HepG2 (cell line): Measurements from ENCODE around the gene ASTN2. TPM values are rescaled to one million over a fixed set of nuclear protein-coding genes. Genes with fewer than 3 reads are reported as not detected.

Source experiments
- ATAC-seq: fragments of 200-7000 bp; cut with Tn5 transposase; 3 replicates; pipeline ENCODE4 v1.9.1; 2020; ENCODE audit warnings: mild to moderate bottlenecking, moderate library complexity
- BruUV-seq: library from RNA; stranded (reverse); fragments of 400-500 nt; replicated peaks from 2 replicates; lab custom pipeline; 2021; lab: Mats Ljungman, UMichigan
- CTCF ChIA-PET: fragments of 300-600 bp; formaldehyde crosslinking; extraction: SDS; loops from one replicate; lab custom pipeline; 2021; ENCODE audit warnings: low total read pairs, inconsistent platforms, low intra/inter-chr PET ratio; lab: Yijun Ruan, JAX
- POLR2A ChIA-PET: fragments of 350-600 bp; sonication (Branson Sonifier 250); formaldehyde crosslinking; loops from one replicate; lab custom pipeline; 2020; ENCODE audit warnings: antibody characterized with exemption, inconsistent platforms; lab: Yijun Ruan, JAX
- DNase-seq: peaks from one replicate; pipeline ENCODE4 v3.0.0-alpha.2; 2015; ENCODE audit warnings: low spot score
- FAIRE-seq: peaks from 3 replicates; lab custom pipeline; 2011; peaks lifted over from hg19 to GRCh38; lab: Jason Lieb, UNC
- H2AFZ ChIP-seq: one replicate; pipeline ENCODE4 v1.6.1; 2011; ENCODE audit warnings: low read length, inconsistent platforms
- H3K27ac ChIP-seq: fragments of 300-600 bp; 3 replicates; pipeline ENCODE4 v1.8.0; 2011; ENCODE audit warnings: mixed run types, mild to moderate bottlenecking, mixed read lengths, low read length, inconsistent platforms; ENCODE audit not compliant: insufficient read depth; ENCODE audit errors: extremely low read length
- H3K27me3 ChIP-seq, 2 experiments: fragments of 200-600 bp in 1 of 2; 2 replicates in 1 of 2; 3 replicates in 1 of 2; pipeline versions ENCODE4 v1.6.0 to v1.8.0; 2011; ENCODE audit warnings: low read length in 2 of 2, mild to moderate bottlenecking in 2 of 2, moderate library complexity in 2 of 2, inconsistent platforms in 1 of 2; ENCODE audit not compliant: insufficient read depth in 2 of 2, control insufficient read depth in 1 of 2
- H3K36me3 ChIP-seq, 2 experiments: fragments of 200-600 bp in 1 of 2; replicated peaks in 1 of 2; 2 replicates in 1 of 2; 3 replicates in 1 of 2; pipeline versions ENCODE4 v1.5.1 to v1.8.0; 2011; ENCODE audit warnings: low read length in 2 of 2, inconsistent platforms in 1 of 2; ENCODE audit not compliant: insufficient read depth in 2 of 2, control insufficient read depth in 1 of 2
- H3K4me1 ChIP-seq: 2 replicates; pipeline ENCODE4 v1.5.1; 2012; ENCODE audit warnings: low read length, inconsistent platforms; ENCODE audit not compliant: insufficient read depth
- H3K4me2 ChIP-seq: 2 replicates; pipeline ENCODE4 v1.6.0; 2011; ENCODE audit warnings: low read depth, low read length, inconsistent platforms
- H3K4me3 ChIP-seq, 3 experiments: fragments of 200-600 bp in 1 of 3; sonication (generic), shearing (Covaris generic) in 1 of 3; replicated peaks in 1 of 3; 2 replicates each; pipeline ENCODE4 v1.5.1; 2011 to 2016; ENCODE audit warnings: low read length in 3 of 3, inconsistent platforms in 2 of 3, low read depth in 2 of 3, mild to moderate bottlenecking in 2 of 3, control low read depth in 1 of 3, mixed read lengths in 1 of 3; ENCODE audit not compliant: insufficient read depth in 1 of 3
- H3K79me2 ChIP-seq: one replicate; pipeline ENCODE4 v1.6.1; 2011; ENCODE audit warnings: low read length, inconsistent platforms; ENCODE audit not compliant: insufficient read depth
- H3K9ac ChIP-seq: 2 replicates; pipeline ENCODE4 v1.6.0; 2011; ENCODE audit warnings: mild to moderate bottlenecking, low read depth, low read length, inconsistent platforms; ENCODE audit not compliant: insufficient read depth
- H3K9me3 ChIP-seq: 2 replicates; pipeline ENCODE4 v1.5.1; 2012; ENCODE audit warnings: mild to moderate bottlenecking, low read length
- H4K20me1 ChIP-seq: 2 replicates; pipeline ENCODE4 v1.6.0; 2011; ENCODE audit warnings: inconsistent platforms, mild to moderate bottlenecking, low read length, moderate library complexity; ENCODE audit not compliant: insufficient read depth
- ARID2 ChIP-seq: sonication (generic); formaldehyde crosslinking; IDR thresholded peaks from 2 replicates; pipeline ENCODE4 v1.8.1; 2022; ENCODE audit warnings: mild to moderate bottlenecking, missing genetic modification reagents, borderline replicate concordance
- BRF2 ChIP-seq: sonication (generic); formaldehyde crosslinking; IDR thresholded peaks from 2 replicates; pipeline ENCODE4 v1.8.1; 2022; ENCODE audit warnings: mild to moderate bottlenecking, missing genetic modification reagents
- ELF3 ChIP-seq: IDR thresholded peaks from 2 replicates; pipeline ENCODE4 v1.6.1; 2016; ENCODE audit warnings: missing genetic modification reagents, missing compliant biosample characterization
- ETS1 ChIP-seq: sonication (generic); formaldehyde crosslinking; IDR thresholded peaks from 2 replicates; pipeline ENCODE4 v1.4.0; 2020; ENCODE audit warnings: missing genetic modification reagents
- FOSL2 ChIP-seq: sonication (generic); formaldehyde crosslinking; IDR thresholded peaks from 2 replicates; pipeline ENCODE4 v1.4.0; 2020; ENCODE audit warnings: missing genetic modification reagents
- HMG20A ChIP-seq: IDR thresholded peaks from 2 replicates; pipeline ENCODE4 v1.6.1; 2016; ENCODE audit warnings: borderline replicate concordance
- NFKBIZ ChIP-seq: IDR thresholded peaks from 2 replicates; pipeline ENCODE4 v1.6.1; 2018; ENCODE audit warnings: missing genetic modification reagents, missing compliant biosample characterization
- PHF20 ChIP-seq: sonication (generic); formaldehyde crosslinking; IDR thresholded peaks from 2 replicates; pipeline ENCODE4 v1.5.0; 2020; ENCODE audit warnings: mild to moderate bottlenecking, missing genetic modification reagents
- PITX1 ChIP-seq: sonication (generic); formaldehyde crosslinking; IDR thresholded peaks from 2 replicates; pipeline ENCODE4 v1.5.1; 2020; ENCODE audit warnings: mild to moderate bottlenecking, missing genetic modification reagents
- RBM22 ChIP-seq: fragments of 200-400 bp; formaldehyde crosslinking; optimal IDR thresholded peaks from 2 replicates; pipeline ENCODE3; 2017; ENCODE audit warnings: mild to moderate bottlenecking, low read length, moderate library complexity
- SNAPC2 ChIP-seq: sonication (generic); formaldehyde crosslinking; IDR thresholded peaks from 2 replicates; pipeline ENCODE4 v1.8.1; 2022; ENCODE audit warnings: mild to moderate bottlenecking, missing genetic modification reagents
- TEAD3 ChIP-seq: optimal IDR thresholded peaks from 2 replicates; pipeline ENCODE3; 2016; ENCODE audit warnings: borderline replicate concordance
- ZBTB26 ChIP-seq: IDR thresholded peaks from 2 replicates; pipeline ENCODE4 v1.6.1; 2016; ENCODE audit warnings: missing compliant biosample characterization, missing genetic modification reagents, borderline replicate concordance
- ZBTB34 ChIP-seq: sonication (generic); formaldehyde crosslinking; IDR thresholded peaks from 2 replicates; pipeline ENCODE4 v1.8.0; 2022; ENCODE audit warnings: mild to moderate bottlenecking, missing genetic modification reagents
- ZNF510 ChIP-seq: sonication (generic); formaldehyde crosslinking; IDR thresholded peaks from 2 replicates; pipeline ENCODE4 v1.4.0; 2020; ENCODE audit warnings: low read depth, mild to moderate bottlenecking, missing genetic modification reagents
- ZNF766 ChIP-seq: sonication (generic); formaldehyde crosslinking; IDR thresholded peaks from 2 replicates; pipeline ENCODE4 v1.5.0; 2020; ENCODE audit warnings: missing genetic modification reagents, borderline replicate concordance
- ZNF878 ChIP-seq: sonication (generic); formaldehyde crosslinking; IDR thresholded peaks from 2 replicates; pipeline ENCODE4 v1.8.1; 2023; ENCODE audit warnings: mild to moderate bottlenecking, missing genetic modification reagents, moderate library complexity
- ZSCAN9 ChIP-seq: IDR thresholded peaks from 2 replicates; pipeline ENCODE4 v1.6.1; 2016; ENCODE audit warnings: borderline replicate concordance
- WGBS: methylation state at CpG from one replicate; pipeline ENCODE4 v1.1.6; 2017; ENCODE audit warnings: low lambda C conversion rate; 5-methylcytosine and 5-hydroxymethylcytosine counted together
- in situ Hi-C: cut with HindIII; loops from 2 replicates; pipeline ENCODE4 v1.10.0; 2017; ENCODE audit warnings: low pct_unique_long_range_greater_than_20kb; ENCODE audit not compliant: extremely low pct_ligation_motif_present
- intact Hi-C: fragments of 100-400 bp; cut with micrococcal nuclease; formaldehyde crosslinking; loops from one replicate; pipeline ENCODE4 v1.10.0; 2022; ENCODE audit not compliant: unreplicated experiment
- polyA plus RNA-seq, 8 experiments: library from polyadenylated mRNA; depleted of rRNA in 3 of 8; stranded (reverse) in 7 of 8; unstranded in 1 of 8; fragments of >200 nt; fragmentation: Illumina TruSeq in 4 of 8; extraction: Trizol in 4 of 8; gene quantifications; 2 replicates each; pipeline versions ENCODE4 v1.2.1 to v1.2.3, GENCODE V29; 2011 to 2016; ENCODE audit warnings: low read depth in 4 of 8, missing spikeins in 1 of 8, mixed read lengths in 1 of 8; ENCODE audit not compliant: insufficient read depth in 1 of 8
- total RNA-seq, 5 experiments: library from RNA; depleted of rRNA; stranded (reverse); fragments of >200 nt; fragmentation: Illumina TruSeq; extraction: Trizol; gene quantifications; 2 replicates each; pipeline ENCODE4 v1.2.3, GENCODE V29; 2016; ENCODE audit warnings: low read depth in 1 of 5
- TF ChIP-seq, protein P1 (sequence below): sonication (generic); formaldehyde crosslinking; conservative IDR thresholded peaks from 2 replicates; pipeline ENCODE4 v1.4.0; 2020; ENCODE audit warnings: missing genetic modification reagents
- TF ChIP-seq, protein P2 (sequence below): sonication (generic); formaldehyde crosslinking; IDR thresholded peaks from 2 replicates; pipeline ENCODE4 v1.4.0; 2020; ENCODE audit warnings: missing genetic modification reagents, mild to moderate bottlenecking, borderline replicate concordance

ASTN2 gene
- total and polyA plus RNA-seq, 2 of the 13 experiments (the other 11 are each of a cell fraction or from before 2014, with no cell fraction given): 5.2 to 13.5 TPM

DNA sequence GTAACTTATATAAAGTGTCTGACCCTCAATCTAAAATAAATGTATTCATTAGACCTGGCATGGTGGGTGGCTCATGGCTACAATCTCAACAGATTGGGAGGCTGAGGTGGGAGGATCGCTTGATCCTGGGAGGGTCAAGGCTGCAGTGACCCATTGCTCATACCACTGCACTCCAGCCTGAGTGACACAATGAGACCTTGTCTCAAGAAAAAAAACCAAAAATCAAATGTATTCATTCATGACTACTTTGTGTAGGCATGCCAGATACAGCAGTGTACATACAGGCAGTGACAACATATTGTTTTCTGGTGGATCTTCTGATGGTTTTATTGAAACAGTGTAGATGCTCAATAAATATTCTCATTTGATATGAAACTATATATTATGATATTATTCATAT, 526.8 kb downstream of the ASTN2 start:
- Histone ChIP-seq H3K4me1 (no peaks in the 10 kb centered on the region), H3K9me3 (no peaks in the 10 kb centered on the region), H4K20me1 (no peaks in the 10 kb centered on the region), H3K79me2 (no peaks in the 10 kb centered on the region), H3K9ac (no peak overlapping the region), H3K4me2 (no peak overlapping the region), H3K36me3 (no peaks in the 10 kb centered on the region), H3K27me3 (no peaks in the 10 kb centered on the region), H2AFZ (no peak overlapping the region), H3K27ac (no peak overlapping the region), H3K4me3 (no peak overlapping the region)
- in situ Hi-C loops: no loop called here
- DNase-seq (no peak), ATAC-seq (no peak), FAIRE-seq (no peak)
- 53% methylated on average over 1 of the region's 1 CpG for WGBS
- ChIA-PET POLR2A (no interaction called here), CTCF (no interaction called here)
- no peak for TF ChIP-seq TEAD3
- TF ChIP-seq ZSCAN9: no peak
- no peak for TF ChIP-seq ELF3
- TF ChIP-seq NFKBIZ (CRISPR knock-in tag): no peak
- TF ChIP-seq BRF2: no peak
- no peak for TF ChIP-seq ZBTB34 (CRISPR knock-in tag)
- no peak for TF ChIP-seq ZBTB26 (CRISPR knock-in tag)
- TF ChIP-seq, protein P1, sequence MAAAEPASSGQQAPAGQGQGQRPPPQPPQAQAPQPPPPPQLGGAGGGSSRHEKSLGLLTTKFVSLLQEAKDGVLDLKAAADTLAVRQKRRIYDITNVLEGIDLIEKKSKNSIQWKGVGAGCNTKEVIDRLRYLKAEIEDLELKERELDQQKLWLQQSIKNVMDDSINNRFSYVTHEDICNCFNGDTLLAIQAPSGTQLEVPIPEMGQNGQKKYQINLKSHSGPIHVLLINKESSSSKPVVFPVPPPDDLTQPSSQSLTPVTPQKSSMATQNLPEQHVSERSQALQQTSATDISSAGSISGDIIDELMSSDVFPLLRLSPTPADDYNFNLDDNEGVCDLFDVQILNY (CRISPR knock-in tag): no peak
- no peak for TF ChIP-seq RBM22
- TF ChIP-seq, protein P2, sequence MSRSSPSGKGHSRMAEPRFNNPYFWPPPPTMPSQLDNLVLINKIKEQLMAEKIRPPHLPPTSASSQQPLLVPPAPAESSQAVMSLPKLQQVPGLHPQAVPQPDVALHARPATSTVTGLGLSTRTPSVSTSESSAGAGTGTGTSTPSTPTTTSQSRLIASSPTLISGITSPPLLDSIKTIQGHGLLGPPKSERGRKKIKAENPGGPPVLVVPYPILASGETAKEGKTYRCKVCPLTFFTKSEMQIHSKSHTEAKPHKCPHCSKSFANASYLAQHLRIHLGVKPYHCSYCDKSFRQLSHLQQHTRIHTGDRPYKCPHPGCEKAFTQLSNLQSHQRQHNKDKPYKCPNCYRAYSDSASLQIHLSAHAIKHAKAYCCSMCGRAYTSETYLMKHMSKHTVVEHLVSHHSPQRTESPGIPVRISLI (CRISPR knock-in tag): no peak
- no peak for TF ChIP-seq SNAPC2 (CRISPR knock-in tag)
- no peak for TF ChIP-seq ZNF766
- no peak for TF ChIP-seq ZNF878 (CRISPR knock-in tag)
- no peak for TF ChIP-seq HMG20A
- TF ChIP-seq PHF20: no peak
- no peak for TF ChIP-seq PITX1 (CRISPR knock-in tag)
- TF ChIP-seq FOSL2 (CRISPR knock-in tag): no peak
- TF ChIP-seq ARID2 (CRISPR knock-in tag): no peak
- TF ChIP-seq ETS1 (CRISPR knock-in tag): no peak
- TF ChIP-seq ZNF510 (CRISPR knock-in tag): no peak
- intact Hi-C loops: no loop called here
- no TSS peak for BruUV-seq
